Kidney (tissue), 14 donors: ENCODE data around the gene ALG11. TPM values are rescaled to one million over a fixed set of nuclear protein-coding genes. Genes with fewer than 3 reads are reported as not detected.

Experiments used
- DNase-seq, 5 donors: peaks; one replicate each; pipeline ENCODE4 v3.0.0-alpha.2; 2013 to 2020
- FAIRE-seq: peaks from 2 replicates; lab custom pipeline; 2012; peaks lifted over from hg19 to GRCh38; lab: Jason Lieb, UNC
- H3K27ac ChIP-seq, 2 donors: one replicate each; pipeline ENCODE4 v1.7.0; 2013; ENCODE audit warnings: low read depth in 2 of 2, low read length in 2 of 2, inconsistent platforms in 1 of 2
- H3K27me3 ChIP-seq: one replicate; pipeline ENCODE4 v1.7.1; 2013; ENCODE audit warnings: low read length, inconsistent platforms; ENCODE audit not compliant: control insufficient read depth, insufficient read depth
- H3K36me3 ChIP-seq, 3 donors: one replicate each; pipeline versions ENCODE4 v1.7.0 to v1.7.1; 2013; ENCODE audit warnings: low read length in 3 of 3, control low read depth in 1 of 3, inconsistent platforms in 1 of 3; ENCODE audit not compliant: insufficient read depth in 3 of 3, control insufficient read depth in 2 of 3
- H3K4me1 ChIP-seq, 3 donors: one replicate each; pipeline versions ENCODE4 v1.7.0 to v1.7.1; 2013; ENCODE audit warnings: low read length in 3 of 3, inconsistent platforms in 1 of 3, low read depth in 1 of 3; ENCODE audit not compliant: control insufficient read depth in 2 of 3, insufficient read depth in 2 of 3
- H3K4me3 ChIP-seq, 3 donors: one replicate each; pipeline versions ENCODE4 v1.7.0 to v1.8.1; 2013; ENCODE audit warnings: low read length in 3 of 3, control low read depth in 1 of 3, inconsistent platforms in 1 of 3
- H3K9ac ChIP-seq, 3 donors: one replicate each; pipeline versions ENCODE4 v1.7.0 to v1.7.1; 2013; ENCODE audit warnings: low read length in 3 of 3, control low read depth in 1 of 3, inconsistent platforms in 1 of 3
- H3K9me3 ChIP-seq, 3 donors: one replicate each; pipeline versions ENCODE4 v1.7.0 to v1.7.1; 2013; ENCODE audit warnings: low read length in 3 of 3, control low read depth in 1 of 3, inconsistent platforms in 1 of 3; ENCODE audit not compliant: control insufficient read depth in 2 of 3, insufficient read depth in 1 of 3
- CTCF ChIP-seq: IDR thresholded peaks from 3 replicates; pipeline ENCODE4 v1.5.1; 2012; ENCODE audit warnings: mild to moderate bottlenecking, moderate library complexity, borderline replicate concordance; ENCODE audit not compliant: insufficient read depth; ENCODE audit errors: extremely low read depth
- intact Hi-C: fragments of 100-400 bp; cut with DNase I; formaldehyde crosslinking; loops from one replicate; pipeline ENCODE4 v1.11.1; 2022
- polyA plus RNA-seq: library from polyadenylated mRNA; stranded (reverse); fragments of 350-450 nt; fragmentation: Illumina TruSeq; extraction: RNeasy Lipid Tissue Mini Kit (QIAGEN cat#74804); gene quantifications from one replicate; pipeline ENCODE4 v1.2.3, GENCODE V29; 2014; ENCODE audit warnings: low read depth, low replicate concordance; ENCODE audit not compliant: insufficient read depth
- total RNA-seq: library from RNA; stranded (reverse); fragmentation: NEBNext Ultra II Directional; extraction: Animal tissue kit (Norgen Biotek cat#: 25700); gene quantifications from one replicate; pipeline ENCODE4 v1.2.1, GENCODE V29; 2021
- donor health status: control.
- donor health status: control.
- donor health status: control.
- donor health status: control.
- donor health status: control.
- donor health status: DM: yes; HTN: yes; CAD: no.
- donor health status: Normal renal cell carcinoma (clear cell type).

ALG11 gene
- total and polyA plus RNA-seq, 2 donors from 2014 or later: 3.1 to 39.5 TPM

DNA sequence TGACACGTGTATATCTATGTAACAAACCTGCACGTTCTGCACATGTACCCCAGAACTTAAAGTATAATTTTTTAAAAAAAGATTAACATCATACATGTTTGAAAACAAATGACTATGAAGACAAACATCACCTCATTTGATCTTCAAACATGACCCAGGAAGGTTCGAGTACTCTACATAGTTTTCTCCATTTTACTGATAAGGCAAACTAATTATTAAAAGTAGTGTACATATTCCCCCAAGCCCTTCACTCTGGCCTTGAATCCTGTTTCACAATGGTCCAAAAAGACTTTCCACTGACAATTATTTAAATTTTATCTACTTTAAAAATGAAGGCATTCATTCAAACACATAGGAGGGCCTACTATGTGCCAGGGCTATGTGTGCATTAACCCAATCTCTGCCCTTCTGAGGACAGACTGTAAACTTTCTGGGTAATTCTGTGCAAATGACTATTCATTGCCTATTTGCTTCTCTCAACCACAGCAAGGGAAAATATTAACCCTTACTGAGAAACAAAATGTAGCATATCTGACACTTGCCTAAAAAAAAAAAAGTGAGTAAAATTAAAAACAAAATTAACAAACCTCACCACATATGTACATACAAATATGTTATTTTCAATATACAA lies 23.1 kb upstream of the ALG11 start:
- Histone ChIP-seq H3K9ac (no peak overlapping the region), H3K4me3 (no peak overlapping the region), H3K4me1 (no peaks in the 10 kb centered on the region), H3K27me3 (no peaks in the 10 kb centered on the region), H3K9me3 (no peaks in the 10 kb centered on the region), H3K27ac (no peak overlapping the region), H3K36me3 (no peaks in the 10 kb centered on the region)
- intact Hi-C loops: no loop called here
- FAIRE-seq: no peak
- no peak for DNase-seq
- no peak for TF ChIP-seq CTCF

DNA sequence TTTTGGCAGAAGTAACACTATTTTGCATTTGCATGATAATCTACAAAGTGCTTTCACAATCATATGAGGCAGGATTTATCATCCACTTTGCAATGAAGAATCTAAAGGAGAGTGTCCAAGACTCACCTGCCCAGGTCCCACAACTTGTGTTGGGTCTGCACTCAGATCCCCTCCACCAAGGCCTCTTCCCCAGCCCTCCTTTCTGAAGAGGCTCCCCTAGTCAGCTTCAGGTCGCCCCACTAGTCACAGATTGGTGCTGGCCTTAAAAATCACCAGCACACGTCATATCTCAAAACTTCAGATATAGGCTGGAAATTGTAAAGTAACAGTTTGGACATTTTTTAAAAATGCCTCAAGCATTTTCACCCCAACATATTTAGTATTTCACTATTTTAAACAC lies 18.5 kb upstream of the ALG11 start:
- Histone ChIP-seq H3K4me1 (peaks cover 0 to 21% (median 14%) of the 10 kb centered on the region in 3 donors), H3K4me3 (no peak overlapping the region), H3K27me3 (no peaks in the 10 kb centered on the region), H3K36me3 (no peaks in the 10 kb centered on the region), H3K9ac (no peak overlapping the region), H3K9me3 (no peaks in the 10 kb centered on the region), H3K27ac (no peak overlapping the region)
- FAIRE-seq: no peak
- TF ChIP-seq CTCF: no peak
- DNase-seq: no peak
- intact Hi-C loops: loop anchor here (10.0 kb wide), 1 partner anchor 131 kb away; the partner anchor contains the start of gene NEK5

- no peak for FAIRE-seq
Measured at GRCh38 chr13:51995677-51996551, 16.3 kb upstream of the ALG11 start.

More at GRCh38 chr13:51995677-51996551, 16.3 kb upstream of the ALG11 start:
- H3K4me3 ChIP-seq: peak overlapping the region in 1 of 3 donors; percentile 1
- TF ChIP-seq CTCF: no peak
- H3K27ac ChIP-seq: peak overlapping the region in 1 of 2 donors; percentile 40
- no peaks in the 10 kb centered on the region for H3K36me3 ChIP-seq
- no peak overlapping the region for H3K9ac ChIP-seq
- no peaks in the 10 kb centered on the region for H3K27me3 ChIP-seq
- H3K9me3 ChIP-seq: no peaks in the 10 kb centered on the region
- peaks cover 0 to 27% (median 18%) of the 10 kb centered on the region in 3 donors for H3K4me1 ChIP-seq
- intact Hi-C loops: loop anchor here (10.0 kb wide), 1 partner anchor 129 kb away; the partner anchor contains the start of gene NEK5
- peak in 2 of 5 donors; percentile 18 to 32 for DNase-seq
